GM19438 (cell line): ENCODE results near the gene GPS1.

Experiments used
- ATAC-seq: cut with Tn5 transposase; IDR thresholded peaks from one replicate; pipeline ENCODE4 v1.9.1; 2021; ENCODE audit warnings: low read depth; ENCODE audit not compliant: unreplicated experiment

Gene GPS1

DNA sequence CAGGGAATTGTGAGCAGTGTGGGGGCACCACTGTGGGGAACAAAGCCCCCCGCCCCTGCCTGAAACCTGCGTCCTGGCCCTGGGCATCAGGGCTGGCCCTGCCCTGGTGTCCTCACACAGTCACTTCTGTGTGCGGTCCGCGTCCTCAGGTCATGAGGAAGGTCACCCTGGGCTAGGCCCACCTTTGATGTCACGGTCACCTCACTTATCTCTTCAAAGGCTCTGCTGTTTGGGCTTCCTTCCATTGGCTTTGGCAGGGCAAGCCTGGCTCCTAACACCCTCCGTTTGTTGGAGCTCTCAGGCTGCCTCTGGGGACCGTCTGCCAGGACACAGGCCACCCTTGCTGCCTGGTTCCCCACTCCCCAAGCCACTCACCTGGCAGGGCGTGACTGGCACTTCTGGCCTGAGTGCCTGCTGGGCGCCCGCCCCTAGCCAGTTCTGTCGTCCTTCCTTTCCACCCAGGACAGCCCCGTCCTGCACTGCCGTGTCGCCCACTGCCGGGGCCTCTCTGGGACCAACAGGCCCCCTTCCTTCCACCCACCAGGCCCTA lies 37.9 kb upstream of the GPS1 start:
- no peak for ATAC-seq

DNA sequence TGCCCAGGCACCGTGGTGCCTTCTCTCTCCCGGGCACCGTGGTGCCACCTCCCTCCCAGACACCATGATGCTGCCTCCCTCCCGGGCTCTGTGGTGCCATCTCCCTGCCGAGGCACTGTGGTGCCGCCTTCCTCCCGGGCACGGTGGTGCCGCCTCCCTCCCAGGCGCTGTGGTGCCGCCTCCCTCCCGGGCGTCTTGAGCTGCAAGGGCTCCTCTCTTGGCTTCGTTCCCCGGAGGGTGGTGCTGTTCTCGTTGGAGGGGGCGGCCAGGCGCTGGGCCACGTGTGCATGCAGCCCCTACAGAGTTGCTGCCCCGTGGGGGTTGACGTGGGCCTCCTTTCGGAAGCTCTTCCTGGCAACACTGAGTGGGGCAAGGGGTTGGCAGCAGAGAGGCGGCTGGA lies 37.3 kb upstream of the GPS1 start:
- ATAC-seq: no peak

GRCh38 chr17:82014971-82015310 lies 36.8 kb upstream of the GPS1 start:
- ATAC-seq: no peak

DNA sequence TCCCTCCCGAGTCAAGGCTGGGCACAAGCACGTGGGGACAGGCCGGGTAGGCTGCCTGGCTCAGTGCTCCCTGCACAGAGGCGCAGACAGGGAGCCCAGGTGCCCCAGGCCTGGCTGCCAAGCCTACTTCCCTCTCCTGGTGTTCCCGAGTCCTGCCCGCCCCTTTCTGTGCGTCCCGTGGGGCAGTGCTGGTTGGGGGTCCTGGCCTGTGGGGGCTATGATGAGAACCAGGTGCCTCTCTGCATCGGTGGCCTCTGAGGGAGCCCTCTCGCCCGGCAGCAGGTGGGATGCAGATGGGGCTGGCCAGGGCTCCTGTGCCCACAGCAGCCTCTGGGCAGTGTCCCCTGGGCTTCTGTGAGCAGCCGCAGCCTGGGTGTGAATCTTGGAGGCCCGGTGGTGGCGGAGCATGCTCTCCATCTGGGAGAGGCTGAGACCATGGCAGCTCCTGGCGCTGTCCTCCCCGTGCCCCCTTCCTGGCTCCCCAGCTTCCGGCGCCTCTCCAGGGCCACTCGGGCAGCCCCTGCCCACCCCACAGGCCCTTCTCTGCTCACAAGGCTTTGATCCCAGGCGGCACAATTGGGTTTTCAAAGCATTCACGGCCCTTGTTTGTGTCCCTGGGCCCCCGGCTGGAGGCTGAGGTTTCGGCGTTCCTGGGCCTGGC lies 36.3 kb upstream of the GPS1 start:
- no peak for ATAC-seq

- no peak for ATAC-seq
These were observed 35.4 kb upstream of the GPS1 start for GRCh38 chr17:82016061-82016874.

- no peak for ATAC-seq
These were observed 34.7 kb upstream of the GPS1 start for GRCh38 chr17:82016875-82017459.

GRCh38 chr17:82017612-82018151 lies 34.0 kb upstream of the GPS1 start:
- ATAC-seq: no peak

DNA sequence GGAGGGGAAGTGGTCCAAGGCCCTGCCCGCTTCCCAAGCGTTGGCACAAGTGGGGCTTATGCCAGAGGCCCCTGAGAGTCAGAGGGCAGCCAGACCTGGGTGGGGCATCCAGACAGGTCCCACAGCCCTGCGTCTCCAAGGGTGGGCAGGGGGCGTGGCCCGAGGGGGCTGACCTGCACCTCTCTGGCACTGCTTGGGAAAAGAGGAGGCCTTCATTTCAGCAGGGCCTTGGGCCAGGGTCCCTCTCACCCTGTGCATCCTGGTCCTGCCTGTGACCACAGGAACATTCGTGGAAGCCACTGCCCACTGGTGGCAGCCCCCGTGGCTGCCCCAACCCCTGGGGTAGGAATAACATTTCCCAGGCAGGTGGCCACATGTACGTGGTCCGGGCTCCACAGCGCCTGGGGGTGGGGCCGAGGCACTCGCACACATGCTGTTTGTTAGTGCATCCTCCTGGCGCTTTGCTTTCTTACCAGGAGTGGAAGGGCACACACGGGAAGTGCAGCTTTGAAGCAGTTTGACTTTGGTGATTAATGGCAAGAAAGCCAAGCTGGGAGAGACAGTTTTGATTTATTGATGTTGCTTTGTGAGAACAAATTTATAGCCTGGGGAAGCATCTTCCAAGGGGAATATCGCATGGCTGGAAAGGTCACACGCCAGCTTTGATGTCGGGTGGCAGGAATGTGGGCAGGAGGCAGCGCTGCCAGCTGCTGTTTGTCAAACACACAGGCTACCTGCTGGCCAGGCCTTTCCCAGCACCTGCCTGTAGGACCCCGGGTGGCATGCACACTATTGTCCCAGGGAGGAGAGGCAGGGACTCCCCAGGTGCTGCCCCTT lies 33.3 kb upstream of the GPS1 start:
- no peak for ATAC-seq

- no peak for ATAC-seq
These were observed 32.6 kb upstream of the GPS1 start for GRCh38 chr17:82018989-82019689.

DNA sequence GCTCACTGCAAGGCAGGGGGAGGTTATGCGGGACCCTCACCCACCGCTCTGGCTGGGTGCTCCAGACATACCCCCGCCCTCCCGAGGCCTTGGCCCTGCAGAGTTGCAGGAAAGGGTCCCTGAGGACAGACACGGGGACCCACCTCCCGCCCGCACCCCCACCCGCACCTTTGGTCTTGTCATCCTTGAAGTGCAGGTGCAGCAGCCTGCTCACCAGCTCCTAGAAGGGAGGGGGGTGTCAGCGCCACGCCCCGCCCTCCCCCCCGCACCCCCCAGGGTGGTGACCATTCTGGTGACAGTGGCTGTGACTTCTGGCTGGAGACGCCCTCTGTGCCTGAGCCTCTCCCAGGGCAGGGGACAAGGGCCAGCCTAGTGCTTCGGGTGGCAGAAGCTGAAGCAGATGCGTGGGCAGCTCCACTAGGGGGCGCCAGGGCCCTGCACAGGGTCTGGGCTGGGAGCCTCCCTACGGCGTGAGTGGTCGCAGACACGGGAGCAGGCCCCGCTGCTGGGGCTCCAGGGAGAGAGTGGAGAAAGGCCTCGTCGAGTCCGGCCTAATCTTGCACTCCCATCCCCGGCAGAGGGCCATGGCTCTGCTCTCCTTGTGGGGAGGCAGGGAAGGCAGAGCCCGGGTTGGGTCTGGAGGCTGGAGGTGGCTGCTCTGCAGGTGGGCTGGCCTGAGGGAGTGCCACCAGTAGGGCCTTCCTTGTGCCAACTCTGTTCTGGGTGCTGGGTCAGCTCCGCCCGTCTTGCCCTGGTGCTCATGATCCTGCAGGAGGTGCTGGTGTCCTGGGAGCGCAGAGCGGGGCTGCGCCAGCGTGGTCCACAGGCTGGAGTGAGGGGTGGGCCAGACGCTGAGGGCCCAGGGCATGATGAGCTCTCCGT lies 31.8 kb upstream of the GPS1 start:
- ATAC-seq: no peak

DNA sequence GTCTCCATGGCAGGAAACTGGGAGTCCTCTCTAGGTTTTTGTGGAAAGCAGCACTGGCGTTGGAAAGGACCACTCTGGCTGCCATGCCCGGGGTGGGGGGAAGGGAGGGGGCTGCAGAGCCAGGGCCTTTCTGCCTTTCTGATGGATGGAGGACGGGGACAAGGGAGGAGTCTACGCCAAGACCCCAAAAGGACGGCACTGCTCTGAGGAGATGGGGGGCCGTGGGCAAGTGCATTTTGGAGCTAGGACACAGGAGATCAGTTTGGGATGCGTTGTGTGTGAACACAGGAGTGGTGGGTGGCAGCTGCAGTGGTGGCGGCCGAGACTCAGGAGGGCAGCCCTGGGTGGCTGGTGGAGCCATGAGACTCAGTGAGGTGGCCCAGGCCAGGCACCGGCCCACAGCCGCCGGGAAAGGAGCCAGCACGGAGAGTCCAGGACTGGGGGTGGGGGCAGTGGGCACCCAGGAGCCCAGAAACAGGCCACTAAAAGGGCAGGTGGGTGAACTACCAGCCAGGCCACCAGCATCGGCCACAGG lies 31.1 kb upstream of the GPS1 start:
- ATAC-seq: no peak

- no peak for ATAC-seq
These were observed 30.4 kb upstream of the GPS1 start for GRCh38 chr17:82021107-82021899.

- no peak for ATAC-seq
These were observed 29.8 kb upstream of the GPS1 start for GRCh38 chr17:82021900-82022309.

DNA sequence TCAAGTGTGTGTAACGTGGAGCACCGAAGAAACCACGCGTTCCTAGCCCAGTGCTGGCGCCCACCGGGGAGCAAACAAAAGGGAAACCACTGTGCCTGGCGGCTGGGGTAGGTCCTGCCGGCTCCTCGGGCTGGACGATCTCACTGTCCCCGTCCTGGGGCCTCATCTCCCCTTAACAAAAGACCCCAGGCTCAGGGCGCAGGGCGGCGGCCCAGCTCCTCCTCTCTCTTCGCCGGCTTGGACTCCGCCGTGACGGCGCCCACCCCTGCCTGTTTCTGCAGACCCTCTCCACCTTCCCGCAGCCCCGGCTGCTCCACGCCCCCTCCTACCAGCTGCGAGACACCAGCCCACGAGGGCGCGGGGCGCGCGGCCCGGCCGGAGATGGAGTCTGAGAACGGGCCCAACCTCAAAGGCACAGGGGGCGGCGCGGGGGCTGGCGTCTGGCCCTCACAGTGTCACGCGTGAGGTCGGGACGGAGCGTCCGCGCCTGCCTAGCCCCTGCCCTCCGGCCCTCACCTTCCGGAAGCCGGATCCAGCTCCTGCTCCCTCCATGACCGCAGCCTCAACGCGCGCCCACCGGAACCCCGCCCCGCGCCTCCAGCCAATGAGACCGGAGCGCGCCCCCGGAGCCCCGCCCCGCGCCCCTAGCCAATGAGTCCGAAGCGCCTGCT lies 29.3 kb upstream of the GPS1 start, which contains the start of gene CENPX:
TSS of gene CENPX (minus strand) at position 569 of the 671 bp plus-strand sequence. CDS start at position 552, 17 bp downstream.
- ATAC-seq: no peak

DNA sequence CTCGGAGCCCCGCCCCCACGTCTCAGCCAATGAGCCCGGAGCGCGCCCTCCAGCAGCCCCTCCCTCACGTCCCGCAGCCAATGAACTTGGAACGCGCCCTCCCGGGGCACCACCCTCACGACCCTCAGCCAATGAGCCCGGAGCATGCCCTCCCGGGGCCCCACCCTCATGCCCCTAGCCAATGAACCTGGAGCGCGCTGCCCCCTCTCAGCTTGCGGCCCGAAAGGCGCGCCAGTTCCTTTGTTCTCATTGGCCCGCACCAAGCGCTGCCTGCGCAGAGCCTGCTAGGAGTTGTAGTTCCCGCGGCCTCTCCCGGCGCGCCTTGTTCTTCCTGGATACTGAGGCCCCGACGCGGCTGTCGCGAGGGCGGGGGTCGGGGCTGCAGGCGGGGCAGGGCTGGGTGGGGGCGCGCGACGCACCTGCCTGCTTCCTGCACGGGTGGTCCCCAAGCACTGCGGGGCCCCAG lies 28.7 kb upstream of the GPS1 start, which contains the start of gene LRRC45:
TSS of gene LRRC45 (plus strand) at position 325 of the 466 bp plus-strand sequence. CDS start 339 bp downstream, outside the sequence.
- ATAC-seq: peak; percentile 82

GRCh38 chr17:82023447-82024241 lies 28.1 kb upstream of the GPS1 start:
- ATAC-seq: peak; percentile 2
